LNCaP clone FGC (cell line): ENCODE measurements around the gene BIN2.
A peak's percentile ranks its signal among the peaks of the same experiment; 100 is the strongest.

Experiments used
- DNase-seq: peaks from one replicate; pipeline ENCODE4 v3.0.0-alpha.2; 2011; ENCODE audit warnings: low read depth
- H3K4me3 ChIP-seq: 2 replicates; pipeline ENCODE4 v1.5.1; 2011; ENCODE audit warnings: mild to moderate bottlenecking, low read depth, low read length, control low read depth
- CTCF ChIP-seq: IDR thresholded peaks from 2 replicates; pipeline ENCODE4 v1.5.1; 2012; ENCODE audit warnings: mild to moderate bottlenecking; ENCODE audit not compliant: control insufficient read depth, insufficient read depth; ENCODE audit errors: extremely low read depth

Gene BIN2

GRCh38 chr12:51253276-51253675 lies 70.7 kb downstream of the BIN2 start:
- DNase-seq: no peak

GRCh38 chr12:51247523-51248206 lies 76.3 kb downstream of the BIN2 start:
- DNase-seq: no peak
- no peak overlapping the region for H3K4me3 ChIP-seq
- TF ChIP-seq CTCF: no peak

More at GRCh38 chr12:51253276-51253675, 70.7 kb downstream of the BIN2 start:
- no peak for TF ChIP-seq CTCF
- no peak overlapping the region for H3K4me3 ChIP-seq

GRCh38 chr12:51246254-51246853 lies 77.6 kb downstream of the BIN2 start:
- TF ChIP-seq CTCF: peak; percentile 32; the same call in 1 of the 2 replicates
- no peak for DNase-seq
- H3K4me3 ChIP-seq: no peak overlapping the region

GRCh38 chr12:51245476-51246253 lies 78.3 kb downstream of the BIN2 start:
- no peak overlapping the region for H3K4me3 ChIP-seq
- no peak for TF ChIP-seq CTCF
- no peak for DNase-seq

GRCh38 chr12:51244269-51244668 lies 79.7 kb downstream of the BIN2 start:
- no peak for TF ChIP-seq CTCF
- DNase-seq: no peak
- no peak overlapping the region for H3K4me3 ChIP-seq

GRCh38 chr12:51242876-51243275 lies 81.1 kb downstream of the BIN2 start:
- no peak for DNase-seq

More at GRCh38 chr12:51242876-51243275, 81.1 kb downstream of the BIN2 start:
- TF ChIP-seq CTCF: no peak
- no peak overlapping the region for H3K4me3 ChIP-seq
